ENCODE results near the gene ZNF438.

Gene ZNF438

DNA sequence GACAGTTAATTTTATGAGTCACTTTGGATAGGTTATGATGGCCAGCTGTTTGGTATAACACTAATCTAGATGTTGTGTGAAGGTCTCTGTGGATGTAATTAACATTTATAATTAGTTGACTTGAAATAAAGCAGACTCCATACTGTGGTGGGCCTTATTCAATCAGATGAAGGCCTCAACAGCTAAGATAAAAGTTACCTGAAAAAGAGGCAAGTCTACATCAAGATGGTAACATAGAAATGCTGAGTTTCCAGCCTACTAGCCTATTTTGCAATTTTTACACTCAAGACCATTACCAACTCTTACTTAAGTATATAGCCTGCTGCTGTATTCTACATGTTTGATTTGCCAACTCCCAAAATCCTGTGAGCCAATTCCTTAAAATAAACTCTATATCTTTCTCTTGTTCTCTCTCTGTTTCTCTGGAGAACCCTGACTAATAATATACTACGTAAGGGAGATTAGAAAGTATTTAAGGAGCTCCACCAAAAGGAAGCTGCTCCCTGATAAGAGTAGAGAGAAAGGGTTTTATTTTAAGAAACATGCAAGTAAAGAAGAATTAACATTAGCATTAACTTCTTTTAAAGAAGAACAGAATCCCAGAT, 42.7 kb downstream of the ZNF438 start:
- peaks cover 3% of the 10 kb centered on the region for H3K9me3 ChIP-seq (ENCODE audit: insufficient read depth, low read length, severe bottlenecking)
- H3K4me3 ChIP-seq (ENCODE audit: low read depth in 1 of 2, low read length in 2 of 2), result no peak overlapping the region
- H4K20me1 ChIP-seq (ENCODE audit: insufficient read depth, low read length), result no peaks in the 10 kb centered on the region
- H3K9ac ChIP-seq (ENCODE audit: low read depth, low read length), result no peak overlapping the region
- no peaks in the 10 kb centered on the region for H3K4me1 ChIP-seq (ENCODE audit: insufficient read depth, low read length)
- no peak overlapping the region for H3K4me2 ChIP-seq (ENCODE audit: insufficient read depth, low read length)
- no peaks in the 10 kb centered on the region for H3K27me3 ChIP-seq (ENCODE audit: insufficient read depth, low read length, poor library complexity)
- DNase-seq (no peak), ATAC-seq (ENCODE audit: insufficient read depth, low read depth) (no peak)
- no peak overlapping the region for H3K27ac ChIP-seq (ENCODE audit: low read length)
- H2AFZ ChIP-seq (ENCODE audit: low read depth, low read length), result no peak overlapping the region
- no peaks in the 10 kb centered on the region for H3K36me3 ChIP-seq (ENCODE audit: insufficient read depth, low read length)
- no peaks in the 10 kb centered on the region for H3K79me2 ChIP-seq (ENCODE audit: insufficient read depth, low read length)
- TF ChIP-seq EZH2 (IDR thresholded peaks at IDR 0.05; ENCODE audit: borderline replicate concordance, low read depth, low read length, severe bottlenecking), result no peak
- TF ChIP-seq, protein P1, sequence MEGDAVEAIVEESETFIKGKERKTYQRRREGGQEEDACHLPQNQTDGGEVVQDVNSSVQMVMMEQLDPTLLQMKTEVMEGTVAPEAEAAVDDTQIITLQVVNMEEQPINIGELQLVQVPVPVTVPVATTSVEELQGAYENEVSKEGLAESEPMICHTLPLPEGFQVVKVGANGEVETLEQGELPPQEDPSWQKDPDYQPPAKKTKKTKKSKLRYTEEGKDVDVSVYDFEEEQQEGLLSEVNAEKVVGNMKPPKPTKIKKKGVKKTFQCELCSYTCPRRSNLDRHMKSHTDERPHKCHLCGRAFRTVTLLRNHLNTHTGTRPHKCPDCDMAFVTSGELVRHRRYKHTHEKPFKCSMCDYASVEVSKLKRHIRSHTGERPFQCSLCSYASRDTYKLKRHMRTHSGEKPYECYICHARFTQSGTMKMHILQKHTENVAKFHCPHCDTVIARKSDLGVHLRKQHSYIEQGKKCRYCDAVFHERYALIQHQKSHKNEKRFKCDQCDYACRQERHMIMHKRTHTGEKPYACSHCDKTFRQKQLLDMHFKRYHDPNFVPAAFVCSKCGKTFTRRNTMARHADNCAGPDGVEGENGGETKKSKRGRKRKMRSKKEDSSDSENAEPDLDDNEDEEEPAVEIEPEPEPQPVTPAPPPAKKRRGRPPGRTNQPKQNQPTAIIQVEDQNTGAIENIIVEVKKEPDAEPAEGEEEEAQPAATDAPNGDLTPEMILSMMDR (IDR thresholded peaks at IDR 0.05; ENCODE audit: borderline replicate concordance, extremely low read depth, low read length, poor library complexity, severe bottlenecking), result no peak

DNA sequence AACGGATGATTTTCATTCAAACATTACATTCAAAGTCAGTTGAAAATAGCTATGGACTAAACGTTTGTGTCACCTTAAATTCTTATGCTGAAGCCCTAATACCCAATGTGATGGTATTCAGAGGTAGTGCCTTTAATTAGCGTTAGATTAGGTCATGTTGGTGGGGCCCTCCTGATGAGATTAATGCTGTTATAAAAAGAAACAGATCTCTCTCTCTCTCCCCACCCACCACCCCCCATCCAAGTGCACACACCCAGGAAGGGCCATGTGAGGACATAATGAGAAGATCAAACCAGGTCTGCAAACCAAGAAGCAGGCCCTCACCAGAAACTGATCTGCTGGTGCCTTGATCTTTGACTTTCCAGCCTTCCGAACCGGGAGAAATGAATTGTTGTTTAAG, 44.2 kb downstream of the ZNF438 start:
- H4K20me1 ChIP-seq (ENCODE audit: insufficient read depth, low read length), result no peaks in the 10 kb centered on the region
- no peak overlapping the region for H3K9ac ChIP-seq (ENCODE audit: low read depth, low read length)
- no peak overlapping the region for H3K4me3 ChIP-seq (ENCODE audit: low read depth in 1 of 2, low read length in 2 of 2)
- no peaks in the 10 kb centered on the region for H3K27me3 ChIP-seq (ENCODE audit: insufficient read depth, low read length, poor library complexity)
- no peak overlapping the region for H3K4me2 ChIP-seq (ENCODE audit: insufficient read depth, low read length)
- H3K79me2 ChIP-seq (ENCODE audit: insufficient read depth, low read length), result no peaks in the 10 kb centered on the region
- H3K36me3 ChIP-seq (ENCODE audit: insufficient read depth, low read length), result no peaks in the 10 kb centered on the region
- H3K9me3 ChIP-seq (ENCODE audit: insufficient read depth, low read length, severe bottlenecking), result peaks cover 3% of the 10 kb centered on the region
- no peaks in the 10 kb centered on the region for H3K4me1 ChIP-seq (ENCODE audit: insufficient read depth, low read length)
- DNase-seq (no peak), ATAC-seq (ENCODE audit: insufficient read depth, low read depth) (no peak)
- no peak overlapping the region for H2AFZ ChIP-seq (ENCODE audit: low read depth, low read length)
- H3K27ac ChIP-seq (ENCODE audit: low read length), result no peak overlapping the region
- TF ChIP-seq, protein P1 (IDR thresholded peaks at IDR 0.05; ENCODE audit: borderline replicate concordance, extremely low read depth, low read length, poor library complexity, severe bottlenecking), result no peak
- no peak for TF ChIP-seq EZH2 (IDR thresholded peaks at IDR 0.05; ENCODE audit: borderline replicate concordance, low read depth, low read length, severe bottlenecking)

DNA sequence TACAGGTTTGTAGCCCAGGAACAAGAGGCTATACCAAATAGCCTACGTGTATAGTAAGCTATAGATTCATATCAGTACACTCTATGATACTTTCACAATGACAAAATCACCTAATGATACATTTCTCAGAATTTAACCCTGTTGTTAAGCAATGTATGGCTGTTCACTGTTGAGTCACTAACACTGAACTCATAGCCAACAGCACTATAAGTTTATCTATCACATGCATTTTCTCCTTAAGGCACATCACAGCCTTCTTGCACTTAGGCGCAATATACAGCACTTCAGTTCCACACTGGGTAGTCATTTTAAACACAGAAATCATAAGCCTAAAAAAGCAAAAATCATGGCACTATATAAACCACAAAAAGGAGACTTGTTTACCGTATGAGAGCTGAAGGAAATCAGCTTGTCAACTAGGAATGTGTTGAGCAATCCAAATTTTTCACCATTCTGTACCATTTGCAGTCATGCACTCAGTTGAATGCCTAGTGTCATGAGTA, 45.6 kb downstream of the ZNF438 start:
- H2AFZ ChIP-seq (ENCODE audit: low read depth, low read length), result no peak overlapping the region
- H3K27ac ChIP-seq (ENCODE audit: low read length), result no peak overlapping the region

More for the DNA sequence above, 45.6 kb downstream of the ZNF438 start:
- H3K4me3 ChIP-seq (ENCODE audit: low read depth in 1 of 2, low read length in 2 of 2), result no peak overlapping the region
- DNase-seq, result no peak
- no peaks in the 10 kb centered on the region for H3K36me3 ChIP-seq (ENCODE audit: insufficient read depth, low read length)
- no peak for ATAC-seq (ENCODE audit: insufficient read depth, low read depth)
- H3K9me3 ChIP-seq (ENCODE audit: insufficient read depth, low read length, severe bottlenecking), result peaks cover 3% of the 10 kb centered on the region
- H3K79me2 ChIP-seq (ENCODE audit: insufficient read depth, low read length), result no peaks in the 10 kb centered on the region
- no peaks in the 10 kb centered on the region for H3K27me3 ChIP-seq (ENCODE audit: insufficient read depth, low read length, poor library complexity)
- H3K9ac ChIP-seq (ENCODE audit: low read depth, low read length), result no peak overlapping the region
- no peaks in the 10 kb centered on the region for H4K20me1 ChIP-seq (ENCODE audit: insufficient read depth, low read length)
- no peaks in the 10 kb centered on the region for H3K4me1 ChIP-seq (ENCODE audit: insufficient read depth, low read length)
- TF ChIP-seq, protein P1 (IDR thresholded peaks at IDR 0.05; ENCODE audit: borderline replicate concordance, extremely low read depth, low read length, poor library complexity, severe bottlenecking), result no peak
- TF ChIP-seq EZH2 (IDR thresholded peaks at IDR 0.05; ENCODE audit: borderline replicate concordance, low read depth, low read length, severe bottlenecking), result no peak
- H3K4me2 ChIP-seq (ENCODE audit: insufficient read depth, low read length), result no peak overlapping the region
